Nephron progenitor cell (in vitro differentiated cells): ENCODE results near the gene RBM19.

Experiments used
- DNase-seq: peaks from one replicate; pipeline ENCODE4 v3.0.0; 2021
- H3K27ac Mint-ChIP-seq: 2 replicates; pipeline ENCODE4 v1.8.0; 2021; ENCODE audit warnings: mild to moderate bottlenecking, moderate library complexity, mixed read lengths
- H3K27me3 Mint-ChIP-seq: 2 replicates; pipeline ENCODE4 v1.8.0; 2021; ENCODE audit warnings: mild to moderate bottlenecking, low read depth, mixed read lengths; ENCODE audit not compliant: poor library complexity
- H3K36me3 Mint-ChIP-seq: 2 replicates; pipeline ENCODE4 v1.8.0; 2021; ENCODE audit warnings: low read depth, mixed read lengths
- H3K4me1 Mint-ChIP-seq: 2 replicates; pipeline ENCODE4 v1.8.0; 2021; ENCODE audit warnings: mixed read lengths
- H3K4me3 Mint-ChIP-seq: 2 replicates; pipeline ENCODE4 v1.8.0; 2021; ENCODE audit warnings: mild to moderate bottlenecking, moderate library complexity, mixed read lengths
- H3K9me3 Mint-ChIP-seq: 2 replicates; pipeline ENCODE4 v1.8.0; 2021; ENCODE audit warnings: mild to moderate bottlenecking, moderate library complexity, mixed read lengths
- TF ChIP-seq, protein P1 (sequence below): fragments of 200-600 bp; sonication (generic); IDR thresholded peaks from 2 replicates; pipeline ENCODE4 v1.5.0; 2021; ENCODE audit warnings: antibody characterized with exemption

Gene RBM19

GRCh38 chr12:113946175-113946574 lies 19.9 kb downstream of the RBM19 start:
- Mint-ChIP-seq H3K27ac (no peak overlapping the region), H3K4me3 (no peak overlapping the region), H3K9me3 (no peaks in the 10 kb centered on the region), H3K36me3 (peaks cover 56% of the 10 kb centered on the region), H3K4me1 (no peaks in the 10 kb centered on the region), H3K27me3 (no peaks in the 10 kb centered on the region)
- DNase-seq: no peak
- TF ChIP-seq, protein P1, sequence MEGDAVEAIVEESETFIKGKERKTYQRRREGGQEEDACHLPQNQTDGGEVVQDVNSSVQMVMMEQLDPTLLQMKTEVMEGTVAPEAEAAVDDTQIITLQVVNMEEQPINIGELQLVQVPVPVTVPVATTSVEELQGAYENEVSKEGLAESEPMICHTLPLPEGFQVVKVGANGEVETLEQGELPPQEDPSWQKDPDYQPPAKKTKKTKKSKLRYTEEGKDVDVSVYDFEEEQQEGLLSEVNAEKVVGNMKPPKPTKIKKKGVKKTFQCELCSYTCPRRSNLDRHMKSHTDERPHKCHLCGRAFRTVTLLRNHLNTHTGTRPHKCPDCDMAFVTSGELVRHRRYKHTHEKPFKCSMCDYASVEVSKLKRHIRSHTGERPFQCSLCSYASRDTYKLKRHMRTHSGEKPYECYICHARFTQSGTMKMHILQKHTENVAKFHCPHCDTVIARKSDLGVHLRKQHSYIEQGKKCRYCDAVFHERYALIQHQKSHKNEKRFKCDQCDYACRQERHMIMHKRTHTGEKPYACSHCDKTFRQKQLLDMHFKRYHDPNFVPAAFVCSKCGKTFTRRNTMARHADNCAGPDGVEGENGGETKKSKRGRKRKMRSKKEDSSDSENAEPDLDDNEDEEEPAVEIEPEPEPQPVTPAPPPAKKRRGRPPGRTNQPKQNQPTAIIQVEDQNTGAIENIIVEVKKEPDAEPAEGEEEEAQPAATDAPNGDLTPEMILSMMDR: no peak

- no peak overlapping the region for H3K4me3 Mint-ChIP-seq
- no peak overlapping the region for H3K27ac Mint-ChIP-seq
- H3K27me3 Mint-ChIP-seq: no peaks in the 10 kb centered on the region
- H3K36me3 Mint-ChIP-seq: peaks cover 61% of the 10 kb centered on the region
- TF ChIP-seq, protein P1: no peak
- H3K4me1 Mint-ChIP-seq: no peaks in the 10 kb centered on the region
- H3K9me3 Mint-ChIP-seq: no peaks in the 10 kb centered on the region
- DNase-seq: no peak
Measured at GRCh38 chr12:113945174-113946173, 20.7 kb downstream of the RBM19 start.

GRCh38 chr12:113942209-113942608 lies 23.9 kb downstream of the RBM19 start:
- Mint-ChIP-seq H3K9me3 (no peaks in the 10 kb centered on the region), H3K4me1 (no peaks in the 10 kb centered on the region), H3K36me3 (peaks cover 54% of the 10 kb centered on the region), H3K27me3 (no peaks in the 10 kb centered on the region), H3K27ac (no peak overlapping the region), H3K4me3 (no peak overlapping the region)
- no peak for DNase-seq
- TF ChIP-seq, protein P1: no peak

- no peak for DNase-seq
- Mint-ChIP-seq H3K27me3 (no peaks in the 10 kb centered on the region), H3K9me3 (no peaks in the 10 kb centered on the region), H3K27ac (no peak overlapping the region), H3K4me3 (no peak overlapping the region), H3K36me3 (peaks cover 59% of the 10 kb centered on the region), H3K4me1 (no peaks in the 10 kb centered on the region)
- TF ChIP-seq, protein P1: no peak
Measured at GRCh38 chr12:113941208-113941486, 25.0 kb downstream of the RBM19 start.

DNA sequence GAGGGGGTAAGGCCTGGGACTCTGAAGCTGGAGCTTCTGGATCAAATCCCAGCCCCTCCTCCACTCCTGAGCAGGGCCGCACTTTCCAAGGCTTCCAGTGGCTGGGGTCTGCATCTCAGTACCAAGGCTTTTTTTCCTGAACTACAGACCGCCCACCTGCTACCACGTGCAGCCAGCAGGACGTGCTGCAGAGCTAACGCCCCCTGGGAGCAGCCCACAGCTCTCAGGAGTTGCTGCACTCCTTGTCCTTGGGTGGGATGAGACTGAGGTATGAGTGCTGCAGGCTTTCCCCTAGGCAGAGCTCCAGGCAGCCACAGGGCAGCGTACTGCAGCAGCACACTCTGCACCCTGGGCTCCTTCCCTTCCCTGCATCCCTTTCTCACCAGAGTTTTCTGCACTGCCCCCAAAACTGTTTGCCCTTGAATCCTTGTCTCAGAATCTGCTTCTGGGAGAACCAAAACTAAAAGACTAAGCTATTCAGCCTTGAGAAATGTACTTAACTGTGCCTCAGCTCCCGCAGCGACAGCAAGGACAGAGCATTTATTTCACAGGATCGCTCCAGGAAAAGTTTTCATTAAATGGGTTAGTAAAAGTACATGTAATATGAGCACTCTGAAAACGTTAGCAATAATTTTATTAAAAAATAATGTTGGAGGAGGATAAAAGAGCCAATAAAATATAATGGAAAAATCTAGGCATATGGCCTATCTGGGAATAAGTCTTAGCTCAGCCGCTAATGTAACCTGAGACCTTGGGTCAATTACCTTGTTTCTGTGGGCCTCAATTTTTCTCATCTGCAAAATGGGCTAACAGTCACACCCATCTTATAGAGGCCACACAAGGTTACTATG lies 25.5 kb downstream of the RBM19 start:
- no peak for DNase-seq
- peaks cover 61% of the 10 kb centered on the region for H3K36me3 Mint-ChIP-seq
- no peaks in the 10 kb centered on the region for H3K27me3 Mint-ChIP-seq
- TF ChIP-seq, protein P1: no peak
- no peaks in the 10 kb centered on the region for H3K9me3 Mint-ChIP-seq
- no peaks in the 10 kb centered on the region for H3K4me1 Mint-ChIP-seq
- peak overlapping the region; percentile 79 for H3K27ac Mint-ChIP-seq
- no peak overlapping the region for H3K4me3 Mint-ChIP-seq
